Measurements from ENCODE around the gene JOSD1. TPM values are rescaled to one million over a fixed set of nuclear protein-coding genes. Genes with fewer than 3 reads are reported as not detected.

JOSD1 gene
- total and polyA plus RNA-seq, 2 donors (not counting 1 experiment from before 2014, with no cell fraction given) = 78.7 to 94.8 TPM

GRCh38 chr22:38698407-38699094, 2.2 kb downstream of the JOSD1 start:
- peaks cover 25 to 37% of the 10 kb centered on the region in 2 donors for H3K4me1 ChIP-seq (ENCODE audit: control insufficient read depth in 2 of 2, insufficient read depth in 2 of 2, low read length in 2 of 2)
- Mint-ChIP-seq H3K9me3 (ENCODE audit: insufficient read depth) (no peaks in the 10 kb centered on the region), H3K4me3 (peak overlapping the region; percentile 94), H3K27me3 (no peaks in the 10 kb centered on the region), H3K27ac (peak overlapping the region; percentile 59), H3K4me1 (peaks cover 65% of the 10 kb centered on the region)
- WGBS (ENCODE audit: insufficient coverage) = 98% methylated on average over 11 of the region's 13 CpGs
- H3K36me3 ChIP-seq (replicated peaks in 1 of 2; ENCODE audit: control extremely low read depth in 1 of 2, control insufficient read depth in 1 of 2, extremely low read depth in 1 of 2, insufficient read depth in 2 of 2, low read length in 1 of 2) = no peaks in the 10 kb centered on the region
- peak overlapping the region; percentile 74 for H3K4me2 ChIP-seq (replicated peaks; ENCODE audit: low read depth, low read length, poor library complexity, severe bottlenecking)
- no peaks in the 10 kb centered on the region for H3K27me3 ChIP-seq (replicated peaks in 1 of 4; ENCODE audit: control extremely low read depth in 1 of 4, control insufficient read depth in 3 of 4, insufficient read depth in 4 of 4, low read length in 3 of 4)
- ChIA-PET POLR2A (interaction anchor here (2.0 kb wide), 1 partner anchor 17 kb away, joined by 9 read pairs; the partner anchor contains the start of gene TOMM22), CTCF (interaction anchor here (0.8 to 6.7 kb wide), 7 partner anchors 9 to 646 kb away, joined by 3 to 51 read pairs (median 4); partner anchors contain the start of genes RPL3 and TOMM22)
- H2AFZ ChIP-seq (ENCODE audit: insufficient read depth, low read depth, low read length, poor library complexity, severe bottlenecking) = no peak overlapping the region
- H3K4me3 ChIP-seq (ENCODE audit: control extremely low read depth in 1 of 5, extremely low read depth in 1 of 5, insufficient read depth in 1 of 5, low read depth in 2 of 5, low read length in 4 of 5) = no peak overlapping the region
- intact Hi-C loops (cut with micrococcal nuclease) = no loop called here
- no peak for DNase-seq
- H3K27ac ChIP-seq (ENCODE audit: low read length in 2 of 2) = peak overlapping the region in 1 of 2 donors; percentile 99
- peaks cover 46% of the 10 kb centered on the region for H3K79me2 ChIP-seq (ENCODE audit: control insufficient read depth, insufficient read depth, low read length)
- no peaks in the 10 kb centered on the region for H3K9me3 ChIP-seq (ENCODE audit: control extremely low read depth in 1 of 3, control insufficient read depth in 2 of 3, insufficient read depth in 1 of 3, low read length in 2 of 3)
- H3K9ac ChIP-seq (ENCODE audit: low read length) = no peak overlapping the region
- H4K20me1 ChIP-seq (ENCODE audit: control insufficient read depth, insufficient read depth, low read length, poor library complexity, severe bottlenecking) = no peaks in the 10 kb centered on the region
- no peak for TF ChIP-seq EZH2 (IDR thresholded peaks at IDR 0.05; ENCODE audit: borderline replicate concordance, insufficient read depth, low read depth, low read length, poor library complexity, severe bottlenecking)
- no peak for TF ChIP-seq CTCF (IDR thresholded peaks at IDR 0.05)
- no peak for ATAC-seq (ENCODE audit: low read depth)

- peaks cover 25 to 38% of the 10 kb centered on the region in 2 donors for H3K4me1 ChIP-seq (ENCODE audit: control insufficient read depth in 2 of 2, insufficient read depth in 2 of 2, low read length in 2 of 2)
These were observed 3.2 kb downstream of the JOSD1 start for GRCh38 chr22:38697425-38698089.

More at GRCh38 chr22:38697425-38698089, 3.2 kb downstream of the JOSD1 start:
- H3K4me1 Mint-ChIP-seq = peaks cover 68% of the 10 kb centered on the region
- H3K4me2 ChIP-seq (replicated peaks; ENCODE audit: low read depth, low read length, poor library complexity, severe bottlenecking) = peak overlapping the region; percentile 0
- ChIA-PET POLR2A (no interaction called here), CTCF (interaction anchor here (0.8 to 6.7 kb wide), 2 partner anchors 16 to 645 kb away, joined by 3 to 51 read pairs; partner anchors contain the start of gene TOMM22)
- no peak overlapping the region for H3K9ac ChIP-seq (ENCODE audit: low read length)
- H3K9me3 ChIP-seq (ENCODE audit: control extremely low read depth in 1 of 3, control insufficient read depth in 2 of 3, insufficient read depth in 1 of 3, low read length in 2 of 3) = no peaks in the 10 kb centered on the region
- DNase-seq = no peak
- H3K27me3 Mint-ChIP-seq = no peaks in the 10 kb centered on the region
- peak overlapping the region in 1 of 2 donors; percentile 35 for H3K27ac ChIP-seq (ENCODE audit: low read length in 2 of 2)
- H3K27ac Mint-ChIP-seq = no peak overlapping the region
- H2AFZ ChIP-seq (ENCODE audit: insufficient read depth, low read depth, low read length, poor library complexity, severe bottlenecking) = no peak overlapping the region
- H3K4me3 ChIP-seq (ENCODE audit: control extremely low read depth in 1 of 5, extremely low read depth in 1 of 5, insufficient read depth in 1 of 5, low read depth in 2 of 5, low read length in 4 of 5) = no peak overlapping the region
- peaks cover 0 to 3% of the 10 kb centered on the region in 2 experiments for H3K36me3 ChIP-seq (replicated peaks in 1 of 2; ENCODE audit: control extremely low read depth in 1 of 2, control insufficient read depth in 1 of 2, extremely low read depth in 1 of 2, insufficient read depth in 2 of 2, low read length in 1 of 2)
- H3K9me3 Mint-ChIP-seq (ENCODE audit: insufficient read depth) = no peaks in the 10 kb centered on the region
- H3K27me3 ChIP-seq (replicated peaks in 1 of 4; ENCODE audit: control extremely low read depth in 1 of 4, control insufficient read depth in 3 of 4, insufficient read depth in 4 of 4, low read length in 3 of 4) = no peaks in the 10 kb centered on the region
- H4K20me1 ChIP-seq (ENCODE audit: control insufficient read depth, insufficient read depth, low read length, poor library complexity, severe bottlenecking) = no peaks in the 10 kb centered on the region
- TF ChIP-seq CTCF (IDR thresholded peaks at IDR 0.05) (no peak), EZH2 (IDR thresholded peaks at IDR 0.05; ENCODE audit: borderline replicate concordance, insufficient read depth, low read depth, low read length, poor library complexity, severe bottlenecking) (no peak)
- 95% methylated on average over 6 of the region's 8 CpGs for WGBS (ENCODE audit: insufficient coverage)
- intact Hi-C loops (cut with micrococcal nuclease) = no loop called here
- ATAC-seq (ENCODE audit: low read depth) = no peak
- H3K4me3 Mint-ChIP-seq = peak overlapping the region; percentile 94
- H3K79me2 ChIP-seq (ENCODE audit: control insufficient read depth, insufficient read depth, low read length) = peaks cover 46% of the 10 kb centered on the region
